Transverse colon (tissue), 4 donors: Measurements from ENCODE around the gene CHST11. TPM values are rescaled to one million over a fixed set of nuclear protein-coding genes. Genes with fewer than 3 reads are reported as not detected.

Source experiments
- DNase-seq: peaks from one replicate; pipeline ENCODE4 v3.0.0-alpha.2; 2019
- H3K27ac ChIP-seq, 4 donors: fragments of 200-600 bp; sonication (generic); 2 replicates each; pipeline ENCODE4 v1.5.1; 2016 to 2018; ENCODE audit warnings: inconsistent platforms in 4 of 4
- H3K27me3 ChIP-seq: fragments of 200-600 bp; sonication (generic); 2 replicates; pipeline ENCODE4 v1.5.1; 2017; ENCODE audit warnings: inconsistent platforms
- H3K36me3 ChIP-seq, 4 donors: fragments of 200-600 bp; sonication (generic); 2 replicates each; pipeline ENCODE4 v1.5.1; 2017 to 2019; ENCODE audit warnings: inconsistent platforms in 4 of 4
- H3K4me1 ChIP-seq, 4 donors: fragments of 200-600 bp; sonication (generic); 2 replicates each; pipeline ENCODE4 v1.5.1; 2017 to 2020; ENCODE audit warnings: inconsistent platforms in 4 of 4
- H3K4me3 ChIP-seq, 4 donors: fragments of 200-600 bp; sonication (generic); 1 replicate in 1 of 4; 2 replicates in 3 of 4; pipeline versions ENCODE4 v1.5.1 to v1.6.1; 2017 to 2019; ENCODE audit warnings: inconsistent platforms in 4 of 4
- H3K9me3 ChIP-seq, 2 donors: fragments of 200-600 bp; sonication (generic); 2 replicates each; pipeline ENCODE4 v1.5.1; 2017 to 2019; ENCODE audit warnings: inconsistent platforms in 2 of 2
- EP300 ChIP-seq: sonication (generic); formaldehyde crosslinking; IDR thresholded peaks from one replicate; pipeline ENCODE4 v1.6.1; 2017; ENCODE audit warnings: antibody characterized with exemption, low read depth
- POLR2A ChIP-seq: fragments of 450-650 bp; IDR thresholded peaks from one replicate; pipeline ENCODE4 v1.6.1; 2016; ENCODE audit warnings: antibody characterized with exemption, mild to moderate bottlenecking, moderate library complexity
- POLR2AphosphoS5 ChIP-seq, 3 donors: sonication (generic); formaldehyde crosslinking; IDR thresholded peaks; one replicate each; pipeline ENCODE4 v1.6.1; 2016; ENCODE audit warnings: antibody characterized with exemption in 3 of 3
- WGBS, 2 donors: methylation state at CpG; one replicate each; pipeline ENCODE4 v1.1.5; 2018; ENCODE audit warnings: low coverage in 1 of 2; 5-methylcytosine and 5-hydroxymethylcytosine counted together
- in situ Hi-C, 4 donors: fragments of 200-750 bp; cut with MboI; loops; one replicate each; pipeline versions ENCODE4 v1.15.0 to v1.15.1; 2017; ENCODE audit warnings: low sequenced_read_pairs in 3 of 4, low pct_ligation_motif_present in 1 of 4, low pct_unique_long_range_greater_than_20kb in 1 of 4
- intact Hi-C: fragments of 100-400 bp; cut with DNase I; formaldehyde crosslinking; loops from one replicate; pipeline ENCODE4 v1.15.1; 2023; ENCODE audit warnings: low total_unique reads
- total RNA-seq, 4 donors: library from RNA; depleted of rRNA; stranded (reverse); fragments of >200 nt; gene quantifications; one replicate each; pipeline ENCODE4 v1.1.0, GENCODE V29; 2016
- TF ChIP-seq, protein P1 (sequence below), 5 experiments: fragments of 200-600 bp in 3 of 5; fragments of 450-650 bp in 2 of 5; sonication (generic) in 3 of 5; IDR thresholded peaks; 1 replicate in 2 of 5; 2 replicates in 3 of 5; pipeline ENCODE4 v1.5.1; 2016 to 2017; ENCODE audit warnings: antibody characterized with exemption in 5 of 5, inconsistent platforms in 3 of 5, mild to moderate bottlenecking in 2 of 5, moderate library complexity in 1 of 5

CHST11 gene
- total RNA-seq, 4 donors from 2014 or later = 4.2 to 123 (median 31.5) TPM

DNA sequence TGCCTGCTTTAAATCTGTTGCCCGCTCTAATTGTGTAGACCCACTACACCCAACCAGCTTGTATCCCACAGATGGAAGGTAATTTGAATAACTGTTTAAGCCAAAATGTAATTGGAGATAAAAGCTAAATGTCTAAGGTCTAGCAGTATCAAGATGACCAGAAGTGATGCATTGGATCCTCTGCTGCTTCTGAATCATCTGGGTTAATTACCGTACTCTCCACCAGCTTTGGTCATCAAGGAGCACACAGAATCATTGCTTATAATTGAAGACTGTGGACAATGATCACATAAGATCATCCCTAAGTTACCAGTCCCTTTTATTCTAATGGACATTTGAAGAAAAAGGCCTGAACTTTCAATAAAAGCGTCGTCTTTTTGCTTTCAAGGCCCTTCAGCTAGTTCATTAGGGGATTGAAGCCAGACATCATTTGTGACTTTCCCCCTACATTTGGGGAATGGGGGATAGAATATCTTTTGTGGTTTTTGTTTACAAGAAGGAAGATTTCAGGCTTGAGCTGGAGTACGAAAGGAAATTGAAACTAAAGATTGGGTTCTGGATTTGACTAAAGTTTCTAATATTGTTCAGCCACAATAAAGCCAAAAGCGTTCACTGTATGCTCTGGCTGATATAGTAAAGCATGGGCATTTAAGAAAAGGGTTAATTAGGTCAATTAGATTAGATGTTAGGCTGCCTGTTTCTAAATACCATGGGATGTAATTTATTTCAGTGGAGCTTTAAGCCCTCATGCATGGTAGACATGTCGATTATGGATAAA, 123.2 kb downstream of the CHST11 start:
- no peak for DNase-seq
- intact Hi-C loops = no loop called here
- 58 to 64% methylated on average over 7 of the region's 7 CpGs for WGBS, 2 donors
- Histone ChIP-seq H3K36me3 (no peaks in the 10 kb centered on the region), H3K4me3 (no peak overlapping the region), H3K4me1 (peaks cover 0 to 29% (median 2%) of the 10 kb centered on the region in 4 donors), H3K9me3 (no peaks in the 10 kb centered on the region), H3K27ac (peak overlapping the region in 1 of 4 donors; percentile 44), H3K27me3 (no peaks in the 10 kb centered on the region)
- in situ Hi-C loops = no loop called here
- no peak for TF ChIP-seq POLR2A
- TF ChIP-seq, protein P1, sequence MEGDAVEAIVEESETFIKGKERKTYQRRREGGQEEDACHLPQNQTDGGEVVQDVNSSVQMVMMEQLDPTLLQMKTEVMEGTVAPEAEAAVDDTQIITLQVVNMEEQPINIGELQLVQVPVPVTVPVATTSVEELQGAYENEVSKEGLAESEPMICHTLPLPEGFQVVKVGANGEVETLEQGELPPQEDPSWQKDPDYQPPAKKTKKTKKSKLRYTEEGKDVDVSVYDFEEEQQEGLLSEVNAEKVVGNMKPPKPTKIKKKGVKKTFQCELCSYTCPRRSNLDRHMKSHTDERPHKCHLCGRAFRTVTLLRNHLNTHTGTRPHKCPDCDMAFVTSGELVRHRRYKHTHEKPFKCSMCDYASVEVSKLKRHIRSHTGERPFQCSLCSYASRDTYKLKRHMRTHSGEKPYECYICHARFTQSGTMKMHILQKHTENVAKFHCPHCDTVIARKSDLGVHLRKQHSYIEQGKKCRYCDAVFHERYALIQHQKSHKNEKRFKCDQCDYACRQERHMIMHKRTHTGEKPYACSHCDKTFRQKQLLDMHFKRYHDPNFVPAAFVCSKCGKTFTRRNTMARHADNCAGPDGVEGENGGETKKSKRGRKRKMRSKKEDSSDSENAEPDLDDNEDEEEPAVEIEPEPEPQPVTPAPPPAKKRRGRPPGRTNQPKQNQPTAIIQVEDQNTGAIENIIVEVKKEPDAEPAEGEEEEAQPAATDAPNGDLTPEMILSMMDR (IDR thresholded peaks at IDR 0.05) = no peak
- no peak for TF ChIP-seq POLR2AphosphoS5 (IDR thresholded peaks at IDR 0.05)
- TF ChIP-seq EP300 = no peak

DNA sequence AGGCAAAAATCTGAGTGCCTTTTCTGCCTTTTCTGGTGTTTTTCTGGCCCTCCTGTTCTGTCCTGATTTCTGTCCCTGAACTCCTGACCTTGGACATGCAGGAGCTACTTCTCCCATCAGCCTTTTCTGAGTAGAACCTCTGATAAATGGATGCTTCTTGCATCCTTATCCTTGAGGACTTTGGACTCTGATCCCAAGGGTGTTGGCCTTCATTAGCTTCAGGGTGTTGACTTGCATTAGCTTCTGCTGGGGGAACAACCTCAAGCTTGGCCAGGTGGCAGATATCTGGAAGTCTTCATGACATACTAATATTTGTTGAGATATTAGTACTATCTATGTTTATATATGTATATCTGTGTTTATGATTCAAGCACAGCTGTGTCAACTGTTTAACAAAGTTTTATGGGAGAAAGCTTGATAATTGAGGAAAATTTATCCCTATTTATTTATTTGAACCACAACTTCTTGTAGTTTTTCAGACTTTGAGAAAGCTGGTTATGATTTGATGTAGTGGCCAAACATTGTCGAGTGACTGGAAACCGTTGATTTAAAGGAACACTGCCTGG, 124.3 kb downstream of the CHST11 start:
- TF ChIP-seq, protein P1 (IDR thresholded peaks at IDR 0.05) = no peak
- TF ChIP-seq POLR2AphosphoS5 (IDR thresholded peaks at IDR 0.05) = no peak
- no peak for TF ChIP-seq EP300
- no peak for TF ChIP-seq POLR2A
- intact Hi-C loops = no loop called here
- H3K27ac ChIP-seq = peak overlapping the region in 2 of 4 donors; percentile 13 to 44
- 54 to 69% methylated on average over 2 of the region's 2 CpGs for WGBS, 2 donors
- H3K4me1 ChIP-seq = peaks cover 0 to 29% (median 2%) of the 10 kb centered on the region in 4 donors
- in situ Hi-C loops = no loop called here
- H3K36me3 ChIP-seq = no peaks in the 10 kb centered on the region
- H3K9me3 ChIP-seq = no peaks in the 10 kb centered on the region
- H3K27me3 ChIP-seq = no peaks in the 10 kb centered on the region
- no peak overlapping the region for H3K4me3 ChIP-seq
- no peak for DNase-seq

- no peaks in the 10 kb centered on the region for H3K9me3 ChIP-seq
- no peaks in the 10 kb centered on the region for H3K27me3 ChIP-seq
- no peaks in the 10 kb centered on the region for H3K36me3 ChIP-seq
- no peak overlapping the region for H3K4me3 ChIP-seq
- peaks cover 0 to 32% (median 3%) of the 10 kb centered on the region in 4 donors for H3K4me1 ChIP-seq
- TF ChIP-seq POLR2A (no peak), POLR2AphosphoS5 (IDR thresholded peaks at IDR 0.05) (no peak), EP300 (no peak)
- TF ChIP-seq, protein P1 (IDR thresholded peaks at IDR 0.05) = no peak
- peak; percentile 44 for DNase-seq
- peak overlapping the region in 1 of 4 donors; percentile 22 for H3K27ac ChIP-seq
- in situ Hi-C loops (no loop called here), intact Hi-C loops (no loop called here)
- 55 to 61% methylated on average over 4 of the region's 4 CpGs for WGBS, 2 donors
Measured at GRCh38 chr12:104582739-104583138, 126.0 kb downstream of the CHST11 start.

- H3K9me3 ChIP-seq = no peaks in the 10 kb centered on the region
- no peak for DNase-seq
- H3K4me1 ChIP-seq = peaks cover 0 to 32% (median 2%) of the 10 kb centered on the region in 4 donors
- 56 to 62% methylated on average over 4 of the region's 4 CpGs for WGBS, 2 donors
- no peaks in the 10 kb centered on the region for H3K27me3 ChIP-seq
- intact Hi-C loops = no loop called here
- H3K36me3 ChIP-seq = no peaks in the 10 kb centered on the region
- in situ Hi-C loops = no loop called here
- TF ChIP-seq EP300 = no peak
- TF ChIP-seq, protein P1 (IDR thresholded peaks at IDR 0.05) = no peak
- TF ChIP-seq POLR2AphosphoS5 (IDR thresholded peaks at IDR 0.05) = no peak
- TF ChIP-seq POLR2A = no peak
- H3K27ac ChIP-seq = peak overlapping the region in 1 of 4 donors; percentile 5
- no peak overlapping the region for H3K4me3 ChIP-seq
Measured at GRCh38 chr12:104583301-104583700, 126.6 kb downstream of the CHST11 start.
